ENCODE measurements around the gene ETS2. TPM values are rescaled to one million over a fixed set of nuclear protein-coding genes. Genes with fewer than 3 reads are reported as not detected.
A peak's percentile ranks its signal among the peaks of the same experiment; 100 is the strongest.

The ETS2 gene
- total RNA-seq, 4 donors from 2014 or later, result 72.6 to 147 (median 98.5) TPM

GRCh38 chr21:38760017-38760761 is 45.5 kb upstream of the ETS2 start:
- DNase-seq, result no peak
- Histone ChIP-seq H3K27ac (peak overlapping the region; percentile 49 to 54), H3K4me3 (no peak overlapping the region), H3K9me3 (no peaks in the 10 kb centered on the region), H3K4me1 (no peaks in the 10 kb centered on the region), H3K36me3 (no peaks in the 10 kb centered on the region), H3K27me3 (no peaks in the 10 kb centered on the region)
- intact Hi-C loops (cut with DNase I; ENCODE audit: low total_unique reads), result no loop called here
- TF ChIP-seq CTCF (IDR thresholded peaks at IDR 0.05), result no peak
- TF ChIP-seq POLR2A (IDR thresholded peaks at IDR 0.05), result no peak

GRCh38 chr21:38760762-38761155 is 45.0 kb upstream of the ETS2 start:
- Histone ChIP-seq H3K36me3 (no peaks in the 10 kb centered on the region), H3K9me3 (no peaks in the 10 kb centered on the region), H3K27me3 (no peaks in the 10 kb centered on the region), H3K4me1 (no peaks in the 10 kb centered on the region), H3K27ac (peak overlapping the region in 1 of 2 donors; percentile 61), H3K4me3 (no peak overlapping the region)
- intact Hi-C loops (cut with DNase I; ENCODE audit: low total_unique reads), result no loop called here
- no peak for DNase-seq
- TF ChIP-seq CTCF (IDR thresholded peaks at IDR 0.05) (no peak), POLR2A (IDR thresholded peaks at IDR 0.05) (no peak)

- intact Hi-C loops (cut with DNase I; ENCODE audit: low total_unique reads), result no loop called here
- H3K4me3 ChIP-seq, result no peak overlapping the region
- no peaks in the 10 kb centered on the region for H3K36me3 ChIP-seq
- H3K9me3 ChIP-seq, result no peaks in the 10 kb centered on the region
- H3K4me1 ChIP-seq, result no peaks in the 10 kb centered on the region
- H3K27me3 ChIP-seq, result no peaks in the 10 kb centered on the region
- TF ChIP-seq POLR2A (IDR thresholded peaks at IDR 0.05) (no peak), CTCF (IDR thresholded peaks at IDR 0.05) (no peak)
- DNase-seq, result no peak
- H3K27ac ChIP-seq, result peak overlapping the region; percentile 61 to 75
These were observed 44.2 kb upstream of the ETS2 start for GRCh38 chr21:38761531-38761930.

- Histone ChIP-seq H3K9me3 (no peaks in the 10 kb centered on the region), H3K27me3 (no peaks in the 10 kb centered on the region), H3K4me3 (no peak overlapping the region), H3K36me3 (no peaks in the 10 kb centered on the region), H3K27ac (no peak overlapping the region), H3K4me1 (no peaks in the 10 kb centered on the region)
- intact Hi-C loops (cut with DNase I; ENCODE audit: low total_unique reads), result no loop called here
- TF ChIP-seq CTCF (IDR thresholded peaks at IDR 0.05) (no peak), POLR2A (IDR thresholded peaks at IDR 0.05) (no peak)
- no peak for DNase-seq
These were observed 40.7 kb upstream of the ETS2 start for GRCh38 chr21:38765056-38765455.

- Histone ChIP-seq H3K27ac (peak overlapping the region in 1 of 2 donors; percentile 28), H3K4me3 (no peak overlapping the region)
- TF ChIP-seq CTCF (IDR thresholded peaks at IDR 0.05), result no peak
- no peak for TF ChIP-seq POLR2A (IDR thresholded peaks at IDR 0.05)
These were observed 38.6 kb upstream of the ETS2 start for GRCh38 chr21:38766987-38767722.

More at GRCh38 chr21:38766987-38767722, 38.6 kb upstream of the ETS2 start:
- no peak for DNase-seq
- Histone ChIP-seq H3K27me3 (no peaks in the 10 kb centered on the region), H3K4me1 (no peaks in the 10 kb centered on the region), H3K36me3 (no peaks in the 10 kb centered on the region), H3K9me3 (no peaks in the 10 kb centered on the region)
- intact Hi-C loops (cut with DNase I; ENCODE audit: low total_unique reads), result no loop called here
